H9 (cell line): Measurements from ENCODE around the gene DNAJC1. TPM values are rescaled to one million over a fixed set of nuclear protein-coding genes. Genes with fewer than 3 reads are reported as not detected.

Experiments used
- DNase-seq: peaks from one replicate; pipeline ENCODE4 v3.0.0-alpha.2; 2017
- H2AFZ ChIP-seq: one replicate; pipeline ENCODE4 v1.6.1; 2013; ENCODE audit warnings: mild to moderate bottlenecking, low read length, control low read depth, moderate library complexity
- H2AK5ac ChIP-seq: 2 replicates; pipeline ENCODE4 v1.6.1; 2013; ENCODE audit warnings: low read length, control low read depth, mixed read lengths; ENCODE audit not compliant: insufficient read length
- H2BK120ac ChIP-seq: one replicate; pipeline ENCODE4 v1.6.1; 2013; ENCODE audit warnings: low read depth, mild to moderate bottlenecking, low read length, control low read depth, inconsistent platforms; ENCODE audit not compliant: poor library complexity, severe bottlenecking
- H2BK12ac ChIP-seq: 2 replicates; pipeline ENCODE4 v1.6.1; 2013; ENCODE audit warnings: low read length, control low read depth, mixed read lengths, low read depth; ENCODE audit not compliant: insufficient read length
- H2BK15ac ChIP-seq: 2 replicates; pipeline ENCODE4 v1.6.1; 2013; ENCODE audit warnings: low read depth, low read length, control low read depth
- H2BK20ac ChIP-seq: one replicate; pipeline ENCODE4 v1.6.1; 2013; ENCODE audit warnings: low read depth, mild to moderate bottlenecking, low read length, control low read depth, inconsistent platforms; ENCODE audit not compliant: poor library complexity, severe bottlenecking
- H2BK5ac ChIP-seq: 2 replicates; pipeline ENCODE4 v1.6.1; 2013; ENCODE audit warnings: low read length, control low read depth, mixed read lengths; ENCODE audit not compliant: insufficient read length
- H3K14ac ChIP-seq: 2 replicates; pipeline ENCODE4 v1.6.1; 2013; ENCODE audit warnings: low read length, control low read depth; ENCODE audit not compliant: insufficient read depth
- H3K18ac ChIP-seq: 2 replicates; pipeline ENCODE4 v1.6.1; 2013; ENCODE audit warnings: low read depth, mild to moderate bottlenecking, mixed read lengths, low read length, control low read depth; ENCODE audit not compliant: insufficient read length
- H3K23ac ChIP-seq: 2 replicates; pipeline ENCODE4 v1.6.1; 2013; ENCODE audit warnings: low read length, control low read depth, mixed read lengths, low read depth; ENCODE audit not compliant: insufficient read length
- H3K23me2 ChIP-seq: 2 replicates; pipeline ENCODE4 v1.6.1; 2013; ENCODE audit warnings: low read depth, mild to moderate bottlenecking, mixed read lengths, low read length, control low read depth; ENCODE audit not compliant: insufficient read length, poor library complexity, severe bottlenecking
- H3K27ac ChIP-seq: 2 replicates; pipeline ENCODE4 v1.5.1; 2013; ENCODE audit warnings: low read length, control low read depth, mixed read lengths, low read depth; ENCODE audit not compliant: insufficient read length
- H3K27me3 ChIP-seq: 2 replicates; pipeline ENCODE4 v1.6.1; 2013; ENCODE audit warnings: low read length, control low read depth, inconsistent platforms; ENCODE audit not compliant: insufficient read depth
- H3K4ac ChIP-seq: 2 replicates; pipeline ENCODE4 v1.6.1; 2013; ENCODE audit warnings: low read depth, mild to moderate bottlenecking, control low read depth, inconsistent platforms, low read length, moderate library complexity
- H3K4me1 ChIP-seq: 2 replicates; pipeline ENCODE4 v1.6.1; 2013; ENCODE audit warnings: low read length, control low read depth, inconsistent platforms; ENCODE audit not compliant: insufficient read depth
- H3K4me2 ChIP-seq: 2 replicates; pipeline ENCODE4 v1.6.1; 2013; ENCODE audit warnings: low read length, control low read depth, mixed read lengths; ENCODE audit not compliant: insufficient read length, insufficient read depth
- H3K56ac ChIP-seq: 2 replicates; pipeline ENCODE4 v1.6.1; 2013; ENCODE audit warnings: low read depth, mild to moderate bottlenecking, mixed read lengths, low read length, control low read depth; ENCODE audit not compliant: insufficient read length
- H3K79me1 ChIP-seq: 2 replicates; pipeline ENCODE4 v1.6.1; 2013; ENCODE audit warnings: low read depth, mild to moderate bottlenecking, moderate library complexity, low read length, control low read depth, inconsistent platforms; ENCODE audit not compliant: insufficient read depth, poor library complexity, severe bottlenecking
- H3K79me2 ChIP-seq: 2 replicates; pipeline ENCODE4 v1.6.1; 2013; ENCODE audit warnings: low read length, control low read depth, inconsistent platforms; ENCODE audit not compliant: insufficient read depth
- H3K9ac ChIP-seq: 2 replicates; pipeline ENCODE4 v1.6.1; 2013; ENCODE audit warnings: low read length, control low read depth, mixed read lengths; ENCODE audit not compliant: insufficient read length; ENCODE audit errors: extremely low read depth
- H3K9me3 ChIP-seq: one replicate; pipeline ENCODE4 v1.6.1; 2013; ENCODE audit warnings: low read depth, low read length, inconsistent platforms; ENCODE audit not compliant: control insufficient read depth
- H3T11ph ChIP-seq: one replicate; pipeline ENCODE4 v1.6.1; 2013; ENCODE audit warnings: mild to moderate bottlenecking, low read length, control low read depth, inconsistent platforms
- H4K20me1 ChIP-seq: one replicate; pipeline ENCODE4 v1.6.1; 2013; ENCODE audit not compliant: control insufficient read depth, insufficient read length, insufficient read depth
- H4K5ac ChIP-seq: 2 replicates; pipeline ENCODE4 v1.6.1; 2013; ENCODE audit warnings: low read depth, mild to moderate bottlenecking, mixed read lengths, low read length, control low read depth; ENCODE audit not compliant: insufficient read length
- H4K8ac ChIP-seq: replicated peaks from 2 replicates; pipeline ENCODE4 v1.6.1; 2013; ENCODE audit warnings: low read length, control low read depth, mixed read lengths, low read depth; ENCODE audit not compliant: insufficient read length
- H4K91ac ChIP-seq: 2 replicates; pipeline ENCODE4 v1.6.1; 2013; ENCODE audit warnings: low read depth, mild to moderate bottlenecking, moderate library complexity, mixed read lengths, low read length, control low read depth; ENCODE audit not compliant: insufficient read length
- H3K27ac Mint-ChIP-seq, 3 experiments: 2 replicates in 2 of 3; 3 replicates in 1 of 3; pipeline ENCODE4 v1.8.0; 2020 to 2021; ENCODE audit warnings: mixed read lengths in 3 of 3, mild to moderate bottlenecking in 1 of 3, moderate library complexity in 1 of 3
- H3K27me3 Mint-ChIP-seq: 2 replicates; pipeline ENCODE4 v1.8.0; 2021; ENCODE audit warnings: low read depth, mild to moderate bottlenecking, moderate library complexity, mixed read lengths
- H3K36me3 Mint-ChIP-seq, 3 experiments: 2 replicates in 2 of 3; 3 replicates in 1 of 3; pipeline ENCODE4 v1.8.0; 2020 to 2021; ENCODE audit warnings: low read depth in 3 of 3, mixed read lengths in 3 of 3; ENCODE audit not compliant: insufficient read depth in 1 of 3
- H3K4me1 Mint-ChIP-seq, 2 experiments: 2 replicates each; pipeline ENCODE4 v1.8.0; 2020; ENCODE audit warnings: mixed read lengths in 2 of 2
- H3K4me3 Mint-ChIP-seq, 2 experiments: 2 replicates in 1 of 2; 3 replicates in 1 of 2; pipeline ENCODE4 v1.8.0; 2020 to 2021; ENCODE audit warnings: mild to moderate bottlenecking in 2 of 2, mixed read lengths in 2 of 2, moderate library complexity in 1 of 2
- H3K9me3 Mint-ChIP-seq, 2 experiments: 2 replicates in 1 of 2; 3 replicates in 1 of 2; pipeline ENCODE4 v1.8.0; 2020; ENCODE audit warnings: mild to moderate bottlenecking in 2 of 2, mixed read lengths in 2 of 2, moderate library complexity in 1 of 2
- CTCF ChIP-seq: fragments of 200-600 bp; sonication (generic); conservative IDR thresholded peaks from 3 replicates; pipeline ENCODE4 v1.8.0; 2021; ENCODE audit warnings: antibody characterized with exemption, mild to moderate bottlenecking
- WGBS: extraction: QIAGEN DNeasy Blood & Tissue Kit; methylation state at CpG from one replicate; pipeline ENCODE4 v1.1.7; 2013; ENCODE audit warnings: missing lambda C conversion rate, low lambda C conversion rate, mixed read lengths; ENCODE audit not compliant: insufficient read length; ENCODE audit errors: extremely low coverage; 5-methylcytosine and 5-hydroxymethylcytosine counted together
- total RNA-seq: library from RNA; stranded (reverse); gene quantifications from 2 replicates; pipeline ENCODE4 v1.2.1, GENCODE V29; 2021

Gene DNAJC1
- total RNA-seq, 1 experiment from 2014 or later, result 11.2 TPM

GRCh38 chr10:21776883-21777282 is 226.6 kb downstream of the DNAJC1 start:
- no peak overlapping the region for H3K23ac ChIP-seq
- no peak overlapping the region for H3K27ac ChIP-seq
- no CpG with 5 or more reads among the region's 1 CpG for WGBS
- no peak overlapping the region for H2BK120ac ChIP-seq
- no peak overlapping the region for H3K4me3 Mint-ChIP-seq
- no peak overlapping the region for H3K27ac Mint-ChIP-seq
- H3K23me2 ChIP-seq, result no peaks in the 10 kb centered on the region
- no peak overlapping the region for H4K91ac ChIP-seq
- H3T11ph ChIP-seq, result no peak overlapping the region
- no peak overlapping the region for H2BK5ac ChIP-seq
- no peak overlapping the region for H2BK20ac ChIP-seq
- no peaks in the 10 kb centered on the region for H3K27me3 Mint-ChIP-seq
- no peaks in the 10 kb centered on the region for H4K20me1 ChIP-seq
- no peak overlapping the region for H2BK15ac ChIP-seq
- no peak overlapping the region for H2BK12ac ChIP-seq
- peaks cover 21 to 27% of the 10 kb centered on the region in 2 experiments for H3K9me3 Mint-ChIP-seq
- peaks cover 7 to 40% (median 19%) of the 10 kb centered on the region in 3 experiments for H3K36me3 Mint-ChIP-seq
- no peak overlapping the region for H3K4ac ChIP-seq
- no peak overlapping the region for H2AFZ ChIP-seq
- no peaks in the 10 kb centered on the region for H3K4me1 ChIP-seq
- H3K79me2 ChIP-seq, result no peaks in the 10 kb centered on the region
- no peak overlapping the region for H3K14ac ChIP-seq
- no peak overlapping the region for H4K5ac ChIP-seq
- H3K56ac ChIP-seq, result no peak overlapping the region
- no peak overlapping the region for H2AK5ac ChIP-seq
- no peak overlapping the region for H3K4me2 ChIP-seq
- no peaks in the 10 kb centered on the region for H3K9me3 ChIP-seq
- H3K79me1 ChIP-seq, result no peaks in the 10 kb centered on the region
- no peak for DNase-seq
- no peak overlapping the region for H3K18ac ChIP-seq
- H3K9ac ChIP-seq, result no peak overlapping the region
- H4K8ac ChIP-seq, result no peak overlapping the region
- H3K27me3 ChIP-seq, result no peaks in the 10 kb centered on the region
- no peaks in the 10 kb centered on the region for H3K4me1 Mint-ChIP-seq
- TF ChIP-seq CTCF, result no peak
